ENCODE measurements around the gene RASA1.
"Not testable (repeated sequence)": the region's sequence is repeated elsewhere in the genome, so short reads cannot be mapped to it uniquely, and the experiment has no call there.

The RASA1 gene

DNA sequence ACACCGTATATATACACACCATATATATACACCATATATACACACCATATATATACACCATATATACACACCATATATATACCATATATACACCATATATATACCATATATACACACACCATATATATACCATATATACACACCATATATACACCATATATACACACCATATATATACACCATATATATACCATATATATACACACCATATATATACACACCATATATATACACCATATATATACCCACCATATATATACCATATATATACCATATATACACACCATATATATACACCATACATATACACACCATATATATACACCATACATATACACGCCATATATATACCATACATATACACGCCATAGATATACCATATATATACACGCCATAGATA lies 19.6 kb downstream of the RASA1 start:
- not testable (repeated sequence) for DNase-seq

DNA sequence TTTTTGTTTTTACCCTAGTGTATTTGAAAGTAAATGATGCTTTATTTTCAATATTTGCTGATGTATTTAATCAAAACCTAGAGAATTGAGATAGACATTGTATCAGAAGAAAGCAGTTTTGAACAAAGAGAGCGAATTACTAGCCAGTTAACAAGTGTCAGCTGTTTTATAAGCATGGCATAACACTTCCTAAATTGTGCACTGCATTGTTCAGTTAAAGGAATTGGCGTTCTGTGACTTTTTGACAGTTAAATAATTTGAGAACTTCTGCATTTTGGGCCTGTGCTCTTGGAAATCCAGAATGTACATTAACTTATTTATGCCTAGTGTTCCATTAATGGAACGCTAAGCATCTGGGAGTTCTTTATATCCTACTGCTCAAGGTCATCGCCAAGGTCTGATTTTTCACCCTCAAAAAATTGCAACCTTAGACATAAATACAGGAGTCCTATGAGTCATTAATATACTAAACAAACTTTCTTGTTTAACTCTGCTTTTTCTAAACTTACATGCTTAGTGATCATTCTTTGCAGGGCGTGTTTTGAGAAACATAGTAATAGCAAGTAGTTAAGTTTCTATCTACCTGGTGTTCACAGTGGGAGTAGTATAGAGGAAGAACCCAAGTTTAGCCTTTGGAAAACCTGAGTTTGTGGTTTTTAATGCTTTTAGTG lies 31.1 kb downstream of the RASA1 start:
- DNase-seq = no peak

DNA sequence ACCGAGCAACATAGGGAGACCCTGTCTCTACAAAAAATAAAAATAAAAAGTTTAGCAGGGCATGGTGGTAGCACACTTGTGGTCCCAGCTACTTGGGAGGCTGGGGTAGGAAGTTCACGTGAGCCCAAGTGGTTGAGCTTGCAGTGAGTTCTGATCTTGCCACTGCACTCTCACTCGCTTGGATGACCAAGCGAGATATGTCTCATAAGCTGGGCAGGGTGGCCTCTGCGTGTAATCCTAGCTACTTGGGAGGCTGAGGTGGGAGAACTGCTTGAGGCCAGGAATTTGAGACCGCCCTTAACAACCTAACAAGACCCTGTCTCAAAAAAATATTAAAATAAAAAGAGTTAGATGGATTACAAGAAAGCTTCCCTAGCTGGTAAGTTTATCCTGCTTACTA lies 32.5 kb downstream of the RASA1 start:
- DNase-seq = no peak

DNA sequence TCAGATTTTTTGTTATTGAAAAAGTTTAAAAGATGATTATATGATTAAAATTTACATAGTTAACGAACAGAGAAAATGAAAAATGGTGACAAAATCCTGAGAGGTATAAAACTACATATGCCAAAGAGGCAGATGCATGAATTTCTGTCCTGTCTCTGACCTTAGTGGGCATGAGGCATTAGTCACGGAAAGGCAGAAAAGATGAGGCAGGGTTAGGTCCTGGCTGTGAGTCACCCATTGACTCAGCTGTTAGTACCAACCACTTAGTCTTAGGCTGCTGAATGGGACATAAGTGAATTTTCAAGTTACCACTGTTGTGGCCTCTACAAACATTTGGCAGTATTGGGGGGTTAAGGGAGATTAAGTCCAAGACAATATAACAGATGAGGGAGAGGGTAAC lies 33.1 kb downstream of the RASA1 start:
- no peak for DNase-seq

GRCh38 chr5:87302061-87302460 lies 34.4 kb downstream of the RASA1 start:
- DNase-seq = no peak

DNA sequence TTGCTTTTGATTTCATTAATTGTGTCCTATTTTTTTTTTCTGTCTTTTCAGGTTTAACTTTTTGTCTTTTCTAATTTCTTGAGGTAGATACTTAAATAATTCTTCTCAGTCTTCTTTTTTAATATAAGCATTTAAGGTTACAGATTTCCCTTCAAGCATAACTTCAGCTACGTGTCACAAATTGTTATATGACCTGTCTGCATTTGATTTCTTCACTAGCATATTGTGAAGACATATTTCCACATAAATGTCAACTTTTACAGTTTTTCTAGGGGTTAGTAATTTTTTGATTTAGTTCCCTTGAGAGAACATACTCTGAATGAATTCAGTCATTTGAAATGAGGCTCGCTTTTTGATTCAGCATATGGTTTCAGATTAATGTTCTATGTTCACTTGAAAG lies 35.6 kb downstream of the RASA1 start:
- DNase-seq = no peak

GRCh38 chr5:87306090-87306489 lies 38.4 kb downstream of the RASA1 start:
- not testable (repeated sequence) for DNase-seq

DNA sequence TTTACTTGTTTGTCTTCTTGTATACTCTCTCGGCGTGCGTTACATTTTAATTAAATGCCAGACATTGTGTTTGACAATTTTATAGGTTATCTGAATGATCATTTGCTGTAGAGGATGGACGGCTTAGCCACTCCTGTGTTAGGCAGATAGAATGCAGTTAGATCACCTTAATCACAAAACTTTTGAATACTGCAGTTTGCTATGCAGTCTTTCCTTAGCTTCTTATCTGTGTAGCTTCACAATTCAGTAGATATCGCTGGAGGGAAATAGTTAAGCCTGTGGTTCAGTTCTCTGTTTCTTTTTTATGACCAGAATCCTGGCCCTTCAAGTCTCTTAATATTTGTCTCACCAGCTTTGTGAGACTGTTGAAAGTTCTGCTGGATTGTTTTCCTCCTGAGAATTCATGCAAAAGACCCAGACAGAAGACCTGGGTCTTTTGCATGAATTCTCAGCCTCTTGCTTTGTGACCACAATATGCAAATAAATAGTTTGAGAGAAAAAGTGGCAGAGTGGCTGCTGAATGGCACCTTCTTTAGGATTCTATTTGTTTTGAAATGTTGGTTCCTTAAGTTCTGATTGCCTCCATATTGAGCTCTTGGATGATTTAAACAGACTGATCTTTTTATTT lies 40.2 kb downstream of the RASA1 start:
- DNase-seq = no peak

DNA sequence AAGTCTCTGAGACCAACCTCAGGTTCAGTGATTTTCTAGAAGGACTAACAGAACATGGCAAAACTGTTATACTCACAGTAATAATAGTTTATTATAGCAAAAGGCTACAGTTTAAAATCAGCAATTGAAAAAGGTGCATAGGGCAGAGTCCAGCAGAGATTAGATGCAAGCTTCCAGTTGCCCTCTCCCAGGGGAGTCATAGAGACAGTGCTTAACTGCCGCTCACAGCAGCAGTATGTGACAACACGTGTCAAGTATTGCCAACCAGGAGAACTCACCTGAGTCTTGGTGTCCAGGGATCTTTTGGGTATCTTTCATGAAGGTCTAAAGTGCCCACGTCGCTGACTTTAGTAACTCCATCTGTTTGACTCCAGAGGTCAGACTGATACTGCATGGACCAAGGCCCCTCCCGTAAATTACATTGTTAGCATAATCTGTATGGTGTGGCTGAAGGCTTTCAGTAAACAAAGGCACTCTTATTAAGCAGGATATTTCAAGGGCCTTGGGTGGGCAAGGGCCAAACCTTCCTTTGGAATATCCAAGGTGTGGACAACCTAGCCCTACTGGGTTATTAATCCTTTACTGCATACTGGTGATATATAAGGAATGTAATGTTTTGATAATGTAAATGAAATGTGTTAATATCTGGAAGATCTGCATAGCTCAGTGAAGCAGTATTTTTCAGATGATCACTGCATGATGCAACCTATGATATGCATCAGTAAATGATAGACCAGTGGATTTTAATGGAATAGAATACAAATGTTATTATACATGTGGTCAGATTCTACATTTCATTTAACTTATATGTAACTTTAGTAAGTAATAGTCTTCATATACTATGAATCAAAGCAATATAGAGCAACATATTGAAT lies 44.0 kb downstream of the RASA1 start:
- no peak for DNase-seq

DNA sequence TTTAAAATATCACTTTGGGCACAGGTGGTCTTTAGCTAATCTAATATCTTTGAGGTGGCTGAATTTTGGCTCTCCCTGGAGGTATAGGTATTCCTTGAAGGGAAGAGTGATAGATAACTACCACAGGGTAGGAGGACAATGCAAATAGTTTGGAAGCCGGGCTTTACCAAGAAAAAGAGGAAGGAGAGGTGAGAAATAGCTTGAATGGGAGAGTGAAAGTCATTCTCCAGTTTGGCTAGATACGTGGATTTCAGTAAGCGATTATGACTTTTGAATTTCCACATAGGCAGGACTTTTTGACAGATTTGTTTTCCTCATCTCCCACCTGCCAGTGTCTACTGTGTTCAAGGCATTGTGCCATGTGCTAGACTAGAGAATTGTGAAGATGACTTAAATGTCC lies 45.5 kb downstream of the RASA1 start:
- DNase-seq = no peak

DNA sequence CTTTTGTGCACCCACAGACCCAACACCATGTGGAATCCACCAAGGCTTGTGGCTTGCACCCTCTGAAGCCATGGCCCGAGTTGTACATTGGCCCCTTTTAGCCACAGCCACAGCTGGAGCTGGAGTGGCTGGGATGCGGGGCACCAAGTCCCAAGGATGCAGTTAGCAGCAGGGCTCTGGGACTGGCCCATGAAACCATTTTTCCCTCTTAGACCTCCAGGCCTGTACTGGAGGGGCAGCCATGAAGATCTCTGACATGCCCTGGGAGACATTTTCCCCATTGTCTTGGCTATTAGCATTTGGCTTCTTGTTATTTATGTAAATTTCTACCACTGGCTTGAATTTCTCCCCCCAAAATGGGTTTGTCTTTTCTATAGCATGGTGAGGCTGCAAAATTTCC lies 51.8 kb downstream of the RASA1 start:
- no peak for DNase-seq

DNA sequence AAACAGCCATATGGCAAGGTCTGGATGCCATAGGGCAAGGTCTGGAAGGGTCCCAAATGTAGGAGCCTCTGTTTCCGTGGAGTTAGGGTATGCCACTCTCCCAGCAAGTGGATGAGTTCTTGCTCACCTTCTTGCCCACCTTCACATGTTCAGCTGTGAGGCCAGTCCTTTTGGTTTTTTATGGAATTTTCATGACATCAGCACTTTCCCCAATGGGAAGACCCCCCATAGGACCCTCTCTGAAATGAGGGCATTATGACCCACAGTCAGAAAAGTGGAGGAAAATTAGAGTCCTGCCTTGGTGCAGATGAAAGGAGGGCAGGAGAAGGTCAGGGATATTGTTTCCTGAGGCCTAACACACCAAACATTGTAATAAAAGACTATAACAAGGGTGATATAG lies 53.9 kb downstream of the RASA1 start:
- DNase-seq = no peak

- no peak for DNase-seq
These were observed 54.7 kb downstream of the RASA1 start for GRCh38 chr5:87322381-87322780.

DNA sequence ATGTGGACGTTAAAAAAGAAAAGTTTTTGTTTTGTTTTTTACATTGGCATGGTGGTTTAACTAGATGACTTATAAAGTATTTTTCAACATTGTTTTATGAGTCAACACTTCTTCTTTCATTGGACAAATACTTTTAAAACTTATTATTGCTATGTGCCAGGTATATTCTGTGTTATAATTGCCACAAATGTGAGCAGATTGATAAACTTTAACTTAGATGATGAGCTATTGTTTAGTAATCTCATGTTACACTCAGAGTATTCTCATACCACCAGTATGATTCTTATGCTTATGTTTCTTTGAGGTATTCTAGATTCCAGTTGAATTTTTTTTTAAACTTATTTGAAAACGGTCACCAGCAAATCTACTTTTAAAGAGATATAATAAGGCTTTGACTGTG lies 60.3 kb downstream of the RASA1 start:
- DNase-seq = no peak

- no peak for DNase-seq
These were observed 61.4 kb downstream of the RASA1 start for GRCh38 chr5:87329114-87329513.

- no peak for DNase-seq
These were observed 72.3 kb downstream of the RASA1 start for GRCh38 chr5:87339986-87340385.

DNA sequence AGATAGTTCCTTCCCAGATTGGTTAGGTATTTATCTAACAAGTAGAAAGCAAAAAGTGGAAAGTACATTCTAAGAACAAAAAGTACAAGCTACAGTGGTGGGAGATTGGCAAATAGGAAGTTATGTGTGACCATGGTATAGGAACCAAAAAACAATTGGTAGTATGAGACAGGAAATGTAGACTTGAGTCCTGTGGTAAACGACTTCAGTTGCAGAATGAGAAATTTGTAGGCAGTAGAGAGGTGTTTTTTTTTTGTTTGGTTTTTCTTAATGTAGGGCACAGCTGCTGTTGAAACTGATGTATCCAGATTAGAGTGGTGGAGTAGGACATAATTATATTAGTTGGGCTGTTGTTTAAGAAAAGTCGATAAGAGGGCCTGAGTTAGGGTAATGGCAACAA lies 73.0 kb downstream of the RASA1 start:
- no peak for DNase-seq

DNA sequence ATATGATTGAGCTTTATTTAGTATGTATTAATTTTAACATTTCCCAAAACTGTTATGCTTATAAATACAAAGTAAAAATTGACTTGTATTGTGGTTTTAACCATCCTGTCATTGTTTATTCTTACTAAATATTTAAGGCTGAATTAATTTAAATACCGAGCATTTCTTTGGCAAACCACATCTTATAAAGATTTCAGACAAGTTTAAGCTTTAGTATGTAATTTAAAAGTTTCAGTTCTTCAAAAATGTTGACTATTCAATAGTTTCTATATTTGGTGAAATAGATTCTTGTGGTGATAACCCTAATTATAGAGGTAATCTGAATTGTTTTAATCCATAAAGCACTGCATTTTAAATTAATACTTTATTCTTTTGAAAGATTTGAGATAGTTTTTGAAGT lies 79.6 kb downstream of the RASA1 start:
- DNase-seq = no peak

DNA sequence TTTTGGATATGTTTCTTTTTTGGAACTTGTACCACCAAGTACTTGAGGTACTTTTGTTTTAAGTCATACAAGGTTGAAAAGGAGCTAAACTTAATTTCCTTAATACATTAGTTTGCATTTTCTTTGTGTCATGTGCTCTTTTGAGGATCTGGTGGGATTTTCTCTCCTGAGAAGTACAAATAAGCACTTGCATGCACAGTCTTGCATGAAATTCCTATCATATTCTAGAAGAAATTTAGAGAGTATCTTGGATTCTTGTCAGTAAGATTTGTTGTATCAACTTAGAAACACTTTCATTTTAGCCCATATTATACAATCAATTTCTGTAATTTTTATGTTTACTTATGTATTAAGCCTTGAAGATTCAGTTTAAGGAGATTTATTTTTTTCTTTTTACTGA lies 80.2 kb downstream of the RASA1 start:
- DNase-seq = no peak

DNA sequence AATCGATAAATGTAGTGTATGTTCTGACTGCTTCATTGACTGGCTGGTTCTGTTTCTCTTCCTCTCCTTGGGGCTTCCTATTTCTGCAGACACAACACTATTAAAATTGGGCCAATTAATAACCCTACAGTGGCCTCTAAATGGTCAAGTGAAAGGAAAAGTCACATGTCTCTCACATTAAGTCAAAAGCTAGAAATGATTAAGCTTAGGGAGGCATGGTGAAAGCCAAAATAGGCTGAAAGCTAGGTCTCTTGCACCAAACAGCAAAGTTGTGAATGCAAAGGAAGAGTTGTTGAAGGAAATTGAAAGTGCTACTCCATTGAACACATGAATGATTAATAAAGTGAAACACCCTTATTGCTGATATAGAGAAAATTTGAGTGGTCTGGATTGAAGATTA lies 86.8 kb downstream of the RASA1 start:
- DNase-seq = no peak

- no peak for DNase-seq
These were observed 91.4 kb downstream of the RASA1 start for GRCh38 chr5:87359106-87359505.

DNA sequence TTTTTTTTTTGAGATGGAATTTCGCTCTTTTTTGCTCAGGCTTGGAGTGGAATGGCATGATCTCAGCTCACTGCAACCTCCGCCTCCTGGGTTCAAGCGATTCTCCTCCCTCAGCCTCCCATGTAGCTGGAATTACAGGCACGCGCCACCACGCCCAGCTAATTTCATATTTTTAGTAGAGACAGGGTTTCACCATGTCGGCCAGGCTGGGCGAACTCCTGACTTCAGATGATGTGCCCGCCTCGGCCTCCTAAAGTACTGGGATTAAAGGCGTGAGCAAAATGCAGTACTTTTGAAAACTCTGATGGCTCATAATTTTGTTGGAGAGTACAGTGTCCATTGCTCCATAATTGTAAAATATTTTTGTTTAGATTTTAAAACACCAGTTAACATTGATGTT lies 92.4 kb downstream of the RASA1 start:
- DNase-seq = no peak

DNA sequence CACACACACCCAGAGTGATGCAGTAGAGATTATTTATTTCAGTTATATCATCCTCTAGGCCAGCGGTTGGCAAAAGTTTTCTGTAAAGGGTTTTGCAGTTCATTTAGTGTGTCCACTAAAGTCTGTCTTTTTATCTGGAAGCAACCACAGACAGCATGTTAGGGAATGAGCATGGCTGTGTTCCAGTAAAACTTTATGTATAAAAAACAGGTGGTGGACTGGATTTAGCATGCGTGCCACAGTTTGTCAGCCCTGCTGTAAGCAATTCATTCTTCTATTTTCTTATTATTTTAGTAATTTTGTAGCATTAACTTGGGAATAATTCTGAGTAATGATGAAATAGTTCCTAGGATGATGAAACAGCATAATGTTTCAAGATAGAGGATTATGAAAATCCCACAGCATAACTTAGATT lies 93.4 kb downstream of the RASA1 start:
- no peak for DNase-seq

DNA sequence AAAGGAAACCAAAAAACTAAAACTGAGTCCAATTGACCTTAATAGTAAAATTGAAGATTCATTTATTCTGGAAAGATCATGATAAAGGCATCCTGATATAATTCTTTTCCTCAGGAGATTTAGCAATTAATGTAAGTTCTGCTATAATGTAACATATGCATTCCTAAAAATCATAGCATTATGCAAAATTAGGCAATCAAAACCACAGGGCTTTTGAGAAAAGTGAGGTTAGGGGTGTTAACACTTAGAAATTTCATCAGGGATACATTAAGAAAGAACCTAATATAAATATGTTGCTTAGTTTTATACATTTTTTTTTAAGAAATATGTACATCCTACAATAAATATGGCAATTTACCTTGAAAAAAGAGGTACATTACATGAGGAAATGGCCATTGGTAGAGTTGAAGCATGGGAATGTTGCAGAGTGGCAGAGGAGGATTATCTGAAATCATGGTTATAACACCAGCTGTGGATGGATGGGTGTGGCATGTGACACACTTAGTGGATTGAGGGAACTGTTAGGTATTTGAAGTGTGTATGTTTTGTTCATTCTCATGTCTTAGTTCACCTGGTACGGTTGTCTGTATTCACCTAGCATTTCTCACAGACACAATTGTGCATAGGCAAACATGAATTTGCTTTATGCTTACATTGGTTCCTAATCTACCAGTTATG lies 94.0 kb downstream of the RASA1 start:
- DNase-seq = no peak

Data from activated CD8-positive, alpha-beta memory T cell treated with anti-CD3 and anti-CD28 coated beads for 24 hours (primary cell).